ENCODE measurements around the gene TPD52L1.

- no peak for TF ChIP-seq ZNF510 (CRISPR knock-in tag; IDR thresholded peaks at IDR 0.05; ENCODE audit: low read depth)
- TF ChIP-seq HNF1A (IDR thresholded peaks at IDR 0.05; ENCODE audit: low read depth) = no peak
- TF ChIP-seq HNF1A (CRISPR knock-in tag; IDR thresholded peaks at IDR 0.05; ENCODE audit: borderline replicate concordance) = no peak
- TF ChIP-seq CEBPB (IDR thresholded peaks at IDR 0.05; ENCODE audit: borderline replicate concordance, low read depth, low read length) = no peak
- TF ChIP-seq CTCF (CRISPR knock-in tag; IDR thresholded peaks at IDR 0.05) = no peak
- no peak for TF ChIP-seq PCBP1 (IDR thresholded peaks at IDR 0.05; ENCODE audit: borderline replicate concordance, low read depth, low read length)
- TF ChIP-seq, protein P1, sequence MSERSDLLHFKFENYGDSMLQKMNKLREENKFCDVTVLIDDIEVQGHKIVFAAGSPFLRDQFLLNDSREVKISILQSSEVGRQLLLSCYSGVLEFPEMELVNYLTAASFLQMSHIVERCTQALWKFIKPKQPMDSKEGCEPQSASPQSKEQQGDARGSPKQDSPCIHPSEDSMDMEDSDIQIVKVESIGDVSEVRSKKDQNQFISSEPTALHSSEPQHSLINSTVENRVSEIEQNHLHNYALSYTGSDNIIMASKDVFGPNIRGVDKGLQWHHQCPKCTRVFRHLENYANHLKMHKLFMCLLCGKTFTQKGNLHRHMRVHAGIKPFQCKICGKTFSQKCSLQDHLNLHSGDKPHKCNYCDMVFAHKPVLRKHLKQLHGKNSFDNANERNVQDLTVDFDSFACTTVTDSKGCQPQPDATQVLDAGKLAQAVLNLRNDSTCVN (CRISPR knock-in tag; IDR thresholded peaks at IDR 0.05; ENCODE audit: borderline replicate concordance) = no peak
- TF ChIP-seq TCF7L2 (IDR thresholded peaks at IDR 0.05; ENCODE audit: low read depth, low read length) = no peak
- TF ChIP-seq, protein P2, sequence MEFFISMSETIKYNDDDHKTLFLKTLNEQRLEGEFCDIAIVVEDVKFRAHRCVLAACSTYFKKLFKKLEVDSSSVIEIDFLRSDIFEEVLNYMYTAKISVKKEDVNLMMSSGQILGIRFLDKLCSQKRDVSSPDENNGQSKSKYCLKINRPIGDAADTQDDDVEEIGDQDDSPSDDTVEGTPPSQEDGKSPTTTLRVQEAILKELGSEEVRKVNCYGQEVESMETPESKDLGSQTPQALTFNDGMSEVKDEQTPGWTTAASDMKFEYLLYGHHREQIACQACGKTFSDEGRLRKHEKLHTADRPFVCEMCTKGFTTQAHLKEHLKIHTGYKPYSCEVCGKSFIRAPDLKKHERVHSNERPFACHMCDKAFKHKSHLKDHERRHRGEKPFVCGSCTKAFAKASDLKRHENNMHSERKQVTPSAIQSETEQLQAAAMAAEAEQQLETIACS (CRISPR knock-in tag; IDR thresholded peaks at IDR 0.05) = no peak
Observed at GRCh38 chr6:125257351-125257750, 103.8 kb downstream of the TPD52L1 start.
